ENCODE results near the gene ERV3-1. TPM values are rescaled to one million over a fixed set of nuclear protein-coding genes. Genes with fewer than 3 reads are reported as not detected.
"Not testable (repeated sequence)": the region's sequence is repeated elsewhere in the genome, so short reads cannot be mapped to it uniquely, and the experiment has no call there.

ERV3-1 gene
- 14.7 and 18.5 TPM in 2 replicates for total RNA-seq (2021)
- Bru-seq, nascent RNA, result percentile 85 among the genes with signal in this experiment
- percentile 86 among the genes with signal in this experiment for BruChase-seq, experiment 1, labeled RNA remaining after a 2-hour chase
- percentile 81 among the genes with signal in this experiment for BruChase-seq, experiment 2, labeled RNA remaining after a 6-hour chase
- long read RNA-seq, partial matches to known transcripts, result 0 of 15 reads
- long read RNA-seq, other reads (novel, unspliced or antisense), result 13 of 15 reads

- POLR2A ChIA-PET (ENCODE audit: low non-redundant PET), result no interaction called here
- peaks cover 16% of the 10 kb centered on the region for H3K9me3 ChIP-seq (ENCODE audit: low read depth, low read length, poor library complexity, severe bottlenecking)
- intact Hi-C loops (cut with micrococcal nuclease; ENCODE audit: unreplicated experiment), result no loop called here
- H3K4me3 ChIP-seq (ENCODE audit: low read depth, low read length, poor library complexity, severe bottlenecking), result peak within 1 kb of the TSS; percentile 94
- peaks cover 13% of the 10 kb centered on the region for H3K36me3 ChIP-seq (ENCODE audit: insufficient read depth, low read length, poor library complexity, severe bottlenecking)
- DNase-seq (ENCODE audit: low spot score), result peak; percentile 97
- H3K27me3 ChIP-seq (replicated peaks; ENCODE audit: insufficient read depth, low read depth, low read length, poor library complexity), result no peaks in the 10 kb centered on the region
- CTCF ChIA-PET, result no interaction called here
- no peaks in the 10 kb centered on the region for H3K4me1 ChIP-seq (ENCODE audit: insufficient read depth, low read length, poor library complexity, severe bottlenecking)
- no peak for TF ChIP-seq EZH2 (IDR thresholded peaks at IDR 0.05; ENCODE audit: borderline replicate concordance, low read depth, low read length, poor library complexity, severe bottlenecking)
- TF ChIP-seq CTCF (conservative IDR thresholded peaks at IDR 0.05; ENCODE audit: low read depth, low read length), result no peak
- peak within 1 kb of the TSS; percentile 88 for H3K27ac ChIP-seq (ENCODE audit: low read depth, low read length, poor library complexity, severe bottlenecking)
- BruUV-seq (replicated peaks), result no TSS peak
Observed at GRCh38 chr7:65006094-65006992, at the start of gene ERV3-1. ERV3-1 (minus strand) TSS chr7:65006687; CDS start chr7:64993026, 13,661 bp downstream.

GRCh38 chr7:65055786-65056185 is 49.3 kb upstream of the ERV3-1 start:
- H3K4me1 ChIP-seq (ENCODE audit: insufficient read depth, low read length, poor library complexity, severe bottlenecking); H3K9me3 ChIP-seq (ENCODE audit: low read depth, low read length, poor library complexity, severe bottlenecking); BruUV-seq (replicated peaks); H3K36me3 ChIP-seq (ENCODE audit: insufficient read depth, low read length, poor library complexity, severe bottlenecking); DNase-seq (ENCODE audit: low spot score); H3K4me3 ChIP-seq (ENCODE audit: low read depth, low read length, poor library complexity, severe bottlenecking); POLR2A ChIA-PET (ENCODE audit: low non-redundant PET); H3K27me3 ChIP-seq (replicated peaks; ENCODE audit: insufficient read depth, low read depth, low read length, poor library complexity); CTCF ChIA-PET; H3K27ac ChIP-seq (ENCODE audit: low read depth, low read length, poor library complexity, severe bottlenecking); intact Hi-C loops (cut with micrococcal nuclease; ENCODE audit: unreplicated experiment): not testable (repeated sequence)

GRCh38 chr7:65054466-65054994 is 48.0 kb upstream of the ERV3-1 start:
- CTCF ChIA-PET; POLR2A ChIA-PET (ENCODE audit: low non-redundant PET); H3K27me3 ChIP-seq (replicated peaks; ENCODE audit: insufficient read depth, low read depth, low read length, poor library complexity); intact Hi-C loops (cut with micrococcal nuclease; ENCODE audit: unreplicated experiment); H3K4me1 ChIP-seq (ENCODE audit: insufficient read depth, low read length, poor library complexity, severe bottlenecking); DNase-seq (ENCODE audit: low spot score); H3K36me3 ChIP-seq (ENCODE audit: insufficient read depth, low read length, poor library complexity, severe bottlenecking); H3K4me3 ChIP-seq (ENCODE audit: low read depth, low read length, poor library complexity, severe bottlenecking); H3K9me3 ChIP-seq (ENCODE audit: low read depth, low read length, poor library complexity, severe bottlenecking); BruUV-seq (replicated peaks); H3K27ac ChIP-seq (ENCODE audit: low read depth, low read length, poor library complexity, severe bottlenecking): not testable (repeated sequence)

GRCh38 chr7:65051654-65052053 is 45.2 kb upstream of the ERV3-1 start:
- BruUV-seq (replicated peaks); POLR2A ChIA-PET (ENCODE audit: low non-redundant PET); CTCF ChIA-PET: not testable (repeated sequence)

GRCh38 chr7:65051139-65051538 is 44.7 kb upstream of the ERV3-1 start:
- CTCF ChIA-PET; H3K4me1 ChIP-seq (ENCODE audit: insufficient read depth, low read length, poor library complexity, severe bottlenecking); BruUV-seq (replicated peaks); intact Hi-C loops (cut with micrococcal nuclease; ENCODE audit: unreplicated experiment); DNase-seq (ENCODE audit: low spot score); H3K27me3 ChIP-seq (replicated peaks; ENCODE audit: insufficient read depth, low read depth, low read length, poor library complexity); H3K36me3 ChIP-seq (ENCODE audit: insufficient read depth, low read length, poor library complexity, severe bottlenecking); H3K4me3 ChIP-seq (ENCODE audit: low read depth, low read length, poor library complexity, severe bottlenecking); H3K27ac ChIP-seq (ENCODE audit: low read depth, low read length, poor library complexity, severe bottlenecking); H3K9me3 ChIP-seq (ENCODE audit: low read depth, low read length, poor library complexity, severe bottlenecking); POLR2A ChIA-PET (ENCODE audit: low non-redundant PET): not testable (repeated sequence)

More at GRCh38 chr7:65051654-65052053, 45.2 kb upstream of the ERV3-1 start:
- H3K9me3 ChIP-seq (ENCODE audit: low read depth, low read length, poor library complexity, severe bottlenecking); H3K36me3 ChIP-seq (ENCODE audit: insufficient read depth, low read length, poor library complexity, severe bottlenecking); H3K27me3 ChIP-seq (replicated peaks; ENCODE audit: insufficient read depth, low read depth, low read length, poor library complexity); DNase-seq (ENCODE audit: low spot score); H3K4me1 ChIP-seq (ENCODE audit: insufficient read depth, low read length, poor library complexity, severe bottlenecking); intact Hi-C loops (cut with micrococcal nuclease; ENCODE audit: unreplicated experiment); H3K4me3 ChIP-seq (ENCODE audit: low read depth, low read length, poor library complexity, severe bottlenecking); H3K27ac ChIP-seq (ENCODE audit: low read depth, low read length, poor library complexity, severe bottlenecking): not testable (repeated sequence)

GRCh38 chr7:65046329-65046728 is 39.8 kb upstream of the ERV3-1 start:
- intact Hi-C loops (cut with micrococcal nuclease; ENCODE audit: unreplicated experiment); H3K27me3 ChIP-seq (replicated peaks; ENCODE audit: insufficient read depth, low read depth, low read length, poor library complexity); DNase-seq (ENCODE audit: low spot score); H3K9me3 ChIP-seq (ENCODE audit: low read depth, low read length, poor library complexity, severe bottlenecking); H3K36me3 ChIP-seq (ENCODE audit: insufficient read depth, low read length, poor library complexity, severe bottlenecking); BruUV-seq (replicated peaks); CTCF ChIA-PET; H3K4me3 ChIP-seq (ENCODE audit: low read depth, low read length, poor library complexity, severe bottlenecking); H3K4me1 ChIP-seq (ENCODE audit: insufficient read depth, low read length, poor library complexity, severe bottlenecking); H3K27ac ChIP-seq (ENCODE audit: low read depth, low read length, poor library complexity, severe bottlenecking); POLR2A ChIA-PET (ENCODE audit: low non-redundant PET): not testable (repeated sequence)
